OCI-LY3 (cell line): ENCODE results near the gene USP1.

Source experiments
- H2AFZ ChIP-seq: fragments of 200-600, 300-600 bp; shearing (Covaris generic); 2 replicates; pipeline ENCODE4 v1.6.0; 2014; ENCODE audit warnings: antibody characterized with exemption, low read depth, low read length
- H3K27ac ChIP-seq: fragments of 200-600, 300-600 bp; sonication (generic); 2 replicates; pipeline ENCODE4 v1.5.1; 2014; ENCODE audit warnings: mild to moderate bottlenecking, low read length, moderate library complexity, mixed read lengths
- H3K27me3 ChIP-seq: fragments of 200-600, 300-600 bp; sonication (generic); 2 replicates; pipeline ENCODE4 v1.6.1; 2014; ENCODE audit warnings: low read depth, low read length, mixed read lengths
- H3K36me3 ChIP-seq: fragments of 200-600, 300-600 bp; sonication (generic); replicated peaks from 2 replicates; pipeline ENCODE3; 2014; ENCODE audit warnings: low read depth, low read length, mixed read lengths
- H3K4me1 ChIP-seq: fragments of 300-600, 200-600 bp; sonication (generic); 2 replicates; pipeline ENCODE4 v1.6.1; 2014; ENCODE audit warnings: low read length, mixed read lengths
- H3K4me2 ChIP-seq: fragments of 200-600, 300-600 bp; sonication (generic); 2 replicates; pipeline ENCODE4 v1.6.1; 2014; ENCODE audit warnings: low read length, mixed read lengths
- H3K4me3 ChIP-seq: fragments of 300-600, 200-600 bp; sonication (generic); 2 replicates; pipeline ENCODE4 v1.5.1; 2014; ENCODE audit warnings: antibody characterized with exemption, mild to moderate bottlenecking, low read length, moderate library complexity
- H3K79me2 ChIP-seq: fragments of 300-600, 200-600 bp; shearing (Covaris generic); 2 replicates; pipeline ENCODE4 v1.6.1; 2014; ENCODE audit warnings: mild to moderate bottlenecking, low read length, mixed read lengths
- H3K9ac ChIP-seq: fragments of 300-600, 200-600 bp; shearing (Covaris generic); 2 replicates; pipeline ENCODE4 v1.6.0; 2014; ENCODE audit warnings: mild to moderate bottlenecking, low read length, moderate library complexity
- H3K9me3 ChIP-seq: fragments of 200-600, 300-600 bp; shearing (Covaris generic); 2 replicates; pipeline ENCODE4 v1.6.1; 2014; ENCODE audit warnings: low read length, mixed read lengths; ENCODE audit not compliant: insufficient read depth
- H4K20me1 ChIP-seq: fragments of 200-600, 300-600 bp; sonication (generic); 2 replicates; pipeline ENCODE4 v1.6.1; 2016; ENCODE audit warnings: low read length, mixed read lengths; ENCODE audit not compliant: insufficient read depth
- CTCF ChIP-seq: fragments of 200-600, 300-600 bp; sonication (generic); IDR thresholded peaks from 2 replicates; pipeline ENCODE4 v1.5.1; 2014; ENCODE audit warnings: antibody characterized with exemption, low read length, low read depth
- EZH2phosphoT487 ChIP-seq: fragments of 200-600 bp; shearing (Covaris generic); IDR thresholded peaks from 2 replicates; pipeline ENCODE4 v1.6.1; 2018; ENCODE audit warnings: antibody characterized with exemption, mixed run types, low read depth

The USP1 gene

GRCh38 chr1:62417351-62417999 is 19.4 kb upstream of the USP1 start:
- Histone ChIP-seq H3K9me3 (no peaks in the 10 kb centered on the region), H3K4me3 (no peak overlapping the region), H3K4me2 (no peak overlapping the region), H3K9ac (no peak overlapping the region), H2AFZ (no peak overlapping the region), H3K27me3 (no peaks in the 10 kb centered on the region), H3K4me1 (no peaks in the 10 kb centered on the region), H3K27ac (no peak overlapping the region), H4K20me1 (no peaks in the 10 kb centered on the region), H3K79me2 (no peaks in the 10 kb centered on the region), H3K36me3 (no peaks in the 10 kb centered on the region)
- no peak for TF ChIP-seq EZH2phosphoT487

GRCh38 chr1:62420214-62420613 is 16.6 kb upstream of the USP1 start:
- TF ChIP-seq CTCF (no peak), EZH2phosphoT487 (no peak)
- no peaks in the 10 kb centered on the region for H3K9me3 ChIP-seq
- H3K79me2 ChIP-seq, result no peaks in the 10 kb centered on the region
- H3K9ac ChIP-seq, result no peak overlapping the region
- H2AFZ ChIP-seq, result no peak overlapping the region
- no peak overlapping the region for H3K4me2 ChIP-seq
- no peaks in the 10 kb centered on the region for H3K27me3 ChIP-seq
- H4K20me1 ChIP-seq, result no peaks in the 10 kb centered on the region
- peaks cover 2% of the 10 kb centered on the region; the same call in 1 of the 2 replicates for H3K4me1 ChIP-seq
- H3K4me3 ChIP-seq, result no peak overlapping the region
- no peak overlapping the region for H3K27ac ChIP-seq
- H3K36me3 ChIP-seq, result no peaks in the 10 kb centered on the region

- no peak for TF ChIP-seq CTCF
- TF ChIP-seq EZH2phosphoT487, result no peak
Observed at GRCh38 chr1:62423580-62424242, 13.1 kb upstream of the USP1 start.

GRCh38 chr1:62424411-62424810 is 12.4 kb upstream of the USP1 start:
- Histone ChIP-seq H3K27ac (no peak overlapping the region), H3K4me3 (no peak overlapping the region), H2AFZ (no peak overlapping the region), H4K20me1 (no peaks in the 10 kb centered on the region), H3K9ac (no peak overlapping the region), H3K9me3 (no peaks in the 10 kb centered on the region), H3K27me3 (no peaks in the 10 kb centered on the region), H3K79me2 (no peaks in the 10 kb centered on the region), H3K36me3 (no peaks in the 10 kb centered on the region), H3K4me1 (peaks cover 3% of the 10 kb centered on the region; the same call in 1 of the 2 replicates), H3K4me2 (no peak overlapping the region)
- no peak for TF ChIP-seq CTCF
- TF ChIP-seq EZH2phosphoT487, result no peak

More at GRCh38 chr1:62423580-62424242, 13.1 kb upstream of the USP1 start:
- no peaks in the 10 kb centered on the region for H4K20me1 ChIP-seq
- H3K9me3 ChIP-seq, result no peaks in the 10 kb centered on the region
- H3K9ac ChIP-seq, result no peak overlapping the region
- no peak overlapping the region for H2AFZ ChIP-seq
- no peak overlapping the region for H3K4me2 ChIP-seq
- H3K27me3 ChIP-seq, result no peaks in the 10 kb centered on the region
- no peaks in the 10 kb centered on the region for H3K36me3 ChIP-seq
- no peak overlapping the region for H3K4me3 ChIP-seq
- no peak overlapping the region for H3K27ac ChIP-seq
- H3K4me1 ChIP-seq, result peaks cover 3% of the 10 kb centered on the region; the same call in 1 of the 2 replicates
- H3K79me2 ChIP-seq, result no peaks in the 10 kb centered on the region
